Pancreas (tissue), 10 donors: ENCODE data around the gene STRA8. TPM values are rescaled to one million over a fixed set of nuclear protein-coding genes. Genes with fewer than 3 reads are reported as not detected.

Experiments used
- ATAC-seq, 4 donors: fragments of 200-7000 bp; cut with Tn5 transposase; one replicate each; pipeline versions ENCODE4 v1.8.0 to v1.9.1; 2020; ENCODE audit warnings: mild to moderate bottlenecking in 4 of 4, moderate library complexity in 4 of 4
- DNase-seq, 6 donors: peaks; one replicate each; pipeline ENCODE4 v3.0.0-alpha.2; 2020
- FAIRE-seq: peaks from 2 replicates; lab custom pipeline; 2012; peaks lifted over from hg19 to GRCh38; lab: Jason Lieb, UNC
- H3K27ac ChIP-seq, 4 donors: fragments of 200-600 bp; sonication (generic); 1 replicate in 3 of 4; 2 replicates in 1 of 4; pipeline versions ENCODE4 v1.5.0 to v1.8.0; 2020
- H3K27me3 ChIP-seq, 4 donors: fragments of 200-600 bp; one replicate each; pipeline ENCODE4 v1.8.0; 2021
- H3K36me3 ChIP-seq, 3 donors: fragments of 200-600 bp; sonication (generic) in 1 of 3; one replicate each; pipeline versions ENCODE4 v1.5.0 to v1.8.0; 2020 to 2021
- H3K4me1 ChIP-seq, 3 donors: fragments of 200-600 bp; one replicate each; pipeline ENCODE4 v1.8.0; 2021
- H3K4me3 ChIP-seq, 4 donors: fragments of 200-600 bp; sonication (generic) in 2 of 4; one replicate each; pipeline versions ENCODE4 v1.5.0 to v1.8.0; 2020 to 2021
- H3K9me3 ChIP-seq, 4 donors: fragments of 200-600 bp; one replicate each; pipeline ENCODE4 v1.8.0; 2021
- CTCF ChIP-seq, 4 donors: fragments of 200-600 bp; sonication (generic) in 3 of 4; IDR thresholded peaks; one replicate each; pipeline versions ENCODE4 v1.5.0 to v1.8.0; 2021; ENCODE audit warnings: antibody characterized with exemption in 4 of 4
- WGBS, 2 donors: extraction: QIAGEN DNeasy Blood & Tissue Kit; methylation state at CpG; one replicate each; pipeline ENCODE4 v1.1.7; 2013; 5-methylcytosine and 5-hydroxymethylcytosine counted together
- intact Hi-C, 3 donors: fragments of 100-400 bp; cut with DNase I; formaldehyde crosslinking; loops; one replicate each; pipeline versions ENCODE4 v1.11.1 to v1.14.2; 2022
- polyA plus RNA-seq, 2 donors: library from polyadenylated mRNA; stranded (reverse); fragments of 200-250 nt; gene quantifications; one replicate each; pipeline ENCODE4 v1.2.3, GENCODE V29; 2013
- total RNA-seq, 6 donors: library from RNA; stranded (reverse); fragmentation: NEBNext Ultra II Directional in 4 of 6; extraction: Animal tissue kit (Norgen Biotek cat#: 25700) in 4 of 6; gene quantifications; one replicate each; pipeline versions ENCODE4 v1.2.1 to v1.2.4, GENCODE V29; 2021 to 2023
- donor health status: healthy with polysubstance abuse.
- donor health status: DM: no; HTN: no; CAD: no; lungs with moderate emphysema.
- donor health status: DM: no; HTN: no; CAD: no.
- donor health status: control.
- donor health status: control.
- donor health status: Bipolar disorder and iron deficiency.
- donor health status: DM: yes; HTN: yes; CAD: no.
- donor health status: DM: no; HTN: no; CAD: no.
- donor health status: DM: no; HTN: no; CAD: no.
- donor health status: DM: yes; HTN: yes; CAD: no.

Gene STRA8
- total and polyA plus RNA-seq, 8 donors, result 0.12 TPM; not detected in 7

GRCh38 chr7:135238112-135238744 lies 4.6 kb downstream of the STRA8 start:
- no peaks in the 10 kb centered on the region for H3K4me1 ChIP-seq
- no peak overlapping the region for H3K27ac ChIP-seq
- no peak for FAIRE-seq
- no peaks in the 10 kb centered on the region for H3K36me3 ChIP-seq
- DNase-seq, result no peak
- H3K4me3 ChIP-seq, result no peak overlapping the region
- 84 to 93% methylated on average over 11 of the region's 11 CpGs for WGBS, 2 donors
- H3K9me3 ChIP-seq, result no peaks in the 10 kb centered on the region
- no peak for TF ChIP-seq CTCF (IDR thresholded peaks at IDR 0.05)
- no peak for ATAC-seq
- intact Hi-C loops, result no loop called here
- H3K27me3 ChIP-seq, result no peaks in the 10 kb centered on the region

- 92 to 95% methylated on average over 7 of the region's 7 CpGs for WGBS, 2 donors
- TF ChIP-seq CTCF (IDR thresholded peaks at IDR 0.05), result no peak
- no peak overlapping the region for H3K27ac ChIP-seq
- H3K27me3 ChIP-seq, result no peaks in the 10 kb centered on the region
- intact Hi-C loops, result no loop called here
- no peak for FAIRE-seq
- H3K36me3 ChIP-seq, result no peaks in the 10 kb centered on the region
- no peak for ATAC-seq
- no peaks in the 10 kb centered on the region for H3K4me1 ChIP-seq
- no peak for DNase-seq
- H3K9me3 ChIP-seq, result no peaks in the 10 kb centered on the region
- H3K4me3 ChIP-seq, result no peak overlapping the region
Measured at GRCh38 chr7:135239263-135239662, 5.6 kb downstream of the STRA8 start.

GRCh38 chr7:135240441-135240840 lies 6.8 kb downstream of the STRA8 start:
- intact Hi-C loops, result no loop called here
- 84 to 89% methylated on average over 9 of the region's 9 CpGs for WGBS, 2 donors
- Histone ChIP-seq H3K9me3 (no peaks in the 10 kb centered on the region), H3K27me3 (no peaks in the 10 kb centered on the region), H3K4me3 (no peak overlapping the region), H3K4me1 (no peaks in the 10 kb centered on the region), H3K36me3 (no peaks in the 10 kb centered on the region), H3K27ac (no peak overlapping the region)
- FAIRE-seq (no peak), DNase-seq (no peak), ATAC-seq (no peak)
- TF ChIP-seq CTCF (IDR thresholded peaks at IDR 0.05), result no peak

GRCh38 chr7:135242096-135242684 lies 8.6 kb downstream of the STRA8 start:
- intact Hi-C loops, result no loop called here
- FAIRE-seq (no peak), DNase-seq (no peak), ATAC-seq (no peak)
- Histone ChIP-seq H3K27ac (no peak overlapping the region), H3K4me1 (no peaks in the 10 kb centered on the region), H3K36me3 (no peaks in the 10 kb centered on the region), H3K27me3 (no peaks in the 10 kb centered on the region), H3K9me3 (no peaks in the 10 kb centered on the region), H3K4me3 (no peak overlapping the region)
- no peak for TF ChIP-seq CTCF (IDR thresholded peaks at IDR 0.05)
- WGBS, 2 donors, result 47 to 51% methylated on average over 5 of the region's 5 CpGs
